Measurements from ENCODE around the gene CYB5R2.

DNA sequence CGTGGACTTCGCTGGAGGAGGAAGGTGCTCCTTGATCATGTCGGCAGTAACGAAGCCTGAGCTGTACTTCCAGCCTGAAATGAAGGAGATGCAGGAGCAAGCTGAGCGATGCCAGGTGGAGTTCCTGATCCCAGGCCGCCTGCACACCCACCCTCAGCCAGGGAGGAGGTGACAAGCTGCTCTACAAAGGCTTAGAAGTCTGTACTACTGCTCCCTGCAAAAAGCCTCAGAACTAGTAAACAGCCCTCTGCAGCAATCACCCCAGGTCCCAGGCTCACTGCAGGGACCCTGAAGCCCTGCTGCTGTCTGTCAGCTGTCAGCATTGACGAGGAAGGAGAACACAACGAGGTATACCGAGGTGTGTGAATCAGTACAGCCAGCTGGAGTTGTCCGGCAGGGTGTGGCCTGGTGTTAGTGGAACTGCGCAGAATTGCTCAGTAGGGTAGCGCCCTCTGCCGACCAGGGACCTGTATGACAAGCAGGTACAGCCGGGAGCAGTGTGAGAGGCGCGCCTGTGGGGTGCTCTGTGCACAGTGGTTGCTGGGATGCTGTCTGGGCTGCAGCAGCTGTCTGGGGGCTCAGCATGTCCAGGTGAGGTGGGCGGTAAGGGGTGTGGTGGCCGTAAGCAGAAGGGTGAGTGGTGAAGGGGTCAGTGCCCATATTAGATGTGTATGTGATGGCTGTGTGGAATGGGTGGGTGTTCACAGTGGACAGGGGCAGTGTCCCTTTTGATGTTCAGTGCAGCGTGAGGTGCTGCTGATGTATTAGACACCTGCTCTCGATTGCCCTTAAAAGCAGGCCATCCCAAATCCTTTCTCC is 7.6 kb downstream of the CYB5R2 start:
- TF ChIP-seq, protein P1, sequence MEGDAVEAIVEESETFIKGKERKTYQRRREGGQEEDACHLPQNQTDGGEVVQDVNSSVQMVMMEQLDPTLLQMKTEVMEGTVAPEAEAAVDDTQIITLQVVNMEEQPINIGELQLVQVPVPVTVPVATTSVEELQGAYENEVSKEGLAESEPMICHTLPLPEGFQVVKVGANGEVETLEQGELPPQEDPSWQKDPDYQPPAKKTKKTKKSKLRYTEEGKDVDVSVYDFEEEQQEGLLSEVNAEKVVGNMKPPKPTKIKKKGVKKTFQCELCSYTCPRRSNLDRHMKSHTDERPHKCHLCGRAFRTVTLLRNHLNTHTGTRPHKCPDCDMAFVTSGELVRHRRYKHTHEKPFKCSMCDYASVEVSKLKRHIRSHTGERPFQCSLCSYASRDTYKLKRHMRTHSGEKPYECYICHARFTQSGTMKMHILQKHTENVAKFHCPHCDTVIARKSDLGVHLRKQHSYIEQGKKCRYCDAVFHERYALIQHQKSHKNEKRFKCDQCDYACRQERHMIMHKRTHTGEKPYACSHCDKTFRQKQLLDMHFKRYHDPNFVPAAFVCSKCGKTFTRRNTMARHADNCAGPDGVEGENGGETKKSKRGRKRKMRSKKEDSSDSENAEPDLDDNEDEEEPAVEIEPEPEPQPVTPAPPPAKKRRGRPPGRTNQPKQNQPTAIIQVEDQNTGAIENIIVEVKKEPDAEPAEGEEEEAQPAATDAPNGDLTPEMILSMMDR (conservative IDR thresholded peaks at IDR 0.05; ENCODE audit: low read length) = peak; percentile 90
- TF ChIP-seq EZH2phosphoT487 (IDR thresholded peaks at IDR 0.05; ENCODE audit: borderline replicate concordance, low read depth, low read length) = no peak

All from OCI-LY7 (cell line).